ENCODE results near the gene LITAFD. TPM values are rescaled to one million over a fixed set of nuclear protein-coding genes. Genes with fewer than 3 reads are reported as not detected.
"Not testable (repeated sequence)": the region's sequence is repeated elsewhere in the genome, so short reads cannot be mapped to it uniquely, and the experiment has no call there.

The LITAFD gene
- total RNA-seq, 1 donor from 2014 or later, result not detected

- no peak for DNase-seq (ENCODE audit: low spot score)
Measured at GRCh38 chr16:8855972-8856371, 26.2 kb upstream of the LITAFD start.

DNA sequence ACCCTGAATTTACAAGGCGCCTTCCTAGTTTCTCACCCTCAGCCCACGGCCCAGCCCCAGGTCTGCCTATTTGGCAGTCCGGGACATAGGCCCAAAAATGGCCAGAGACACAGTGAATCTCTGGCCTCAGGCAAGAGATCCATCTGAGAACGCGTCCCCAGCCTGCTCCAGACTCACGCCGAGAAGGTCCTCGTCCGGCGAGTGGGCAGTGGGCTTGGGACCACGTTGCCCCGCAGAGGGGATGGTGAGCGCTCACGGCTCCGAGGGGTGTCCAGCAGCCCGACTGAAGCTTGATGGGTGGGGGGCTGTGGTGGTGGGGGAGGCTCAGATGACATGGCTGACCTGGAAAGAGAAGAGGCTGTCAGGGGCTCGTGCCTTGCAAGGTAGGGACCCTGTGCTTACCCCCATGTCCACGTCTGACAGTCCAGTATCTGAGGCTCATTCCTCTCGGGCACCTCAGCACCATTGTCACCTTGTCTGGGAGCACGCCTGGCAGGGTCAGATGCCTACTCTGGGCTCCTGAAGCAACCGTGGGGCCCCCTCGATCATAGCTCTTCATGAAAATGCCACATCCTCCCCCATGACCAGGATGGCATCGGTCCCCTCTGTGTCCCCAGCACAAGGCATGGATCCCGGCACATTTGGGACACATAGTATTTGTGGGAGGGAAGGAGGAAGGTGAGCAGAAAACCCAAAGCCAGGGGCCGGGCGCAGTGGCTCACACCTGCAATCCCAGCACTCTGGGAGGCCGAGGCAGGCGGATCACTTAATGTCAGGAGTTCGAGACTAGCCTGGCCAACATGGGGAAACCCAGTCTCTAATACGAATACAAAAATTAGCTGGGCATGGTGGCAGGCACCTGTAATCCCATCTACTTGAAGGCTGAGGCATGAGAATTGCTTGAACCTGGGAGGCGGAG, 22.9 kb upstream of the LITAFD start:
- no peak for DNase-seq (ENCODE audit: low spot score)

GRCh38 chr16:8859913-8860881, 22.0 kb upstream of the LITAFD start:
- DNase-seq (ENCODE audit: low spot score), result peak; percentile 54

DNA sequence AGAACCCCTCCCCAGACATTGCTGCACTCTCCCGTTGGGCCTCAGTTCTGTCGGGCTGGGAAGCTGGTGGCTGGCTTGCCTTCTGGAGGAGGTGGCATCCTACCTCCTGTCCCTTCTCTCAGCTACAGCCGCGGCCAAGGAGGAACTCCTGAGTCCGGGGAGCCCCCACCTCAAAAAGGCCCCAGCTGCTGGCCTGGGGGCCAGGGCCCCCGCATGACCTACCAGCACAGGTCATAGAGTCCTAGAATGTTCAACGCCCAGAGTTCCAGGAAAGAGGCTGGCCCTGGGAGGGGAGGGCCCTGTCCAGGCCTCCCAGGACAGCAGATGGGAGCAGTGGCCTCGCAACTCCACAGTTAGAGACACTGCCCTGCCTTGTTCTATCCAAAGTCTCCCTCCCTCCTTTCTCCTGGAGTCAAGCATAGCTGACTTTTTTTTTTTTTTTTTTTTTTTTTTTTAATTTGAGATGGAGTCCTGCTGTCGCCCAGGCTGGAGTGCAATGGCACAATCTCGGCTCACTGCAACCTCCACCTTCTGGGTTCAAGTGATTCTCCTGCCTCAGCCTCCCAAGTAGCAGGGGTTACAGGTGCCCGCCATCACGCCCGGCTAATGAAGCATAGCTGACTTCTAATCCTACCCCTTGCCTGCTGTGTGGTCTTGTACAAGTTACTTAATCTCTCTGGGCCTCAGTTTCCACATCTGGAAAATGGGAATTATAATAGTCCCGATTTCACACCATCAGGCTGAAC, 20.4 kb upstream of the LITAFD start:
- DNase-seq (ENCODE audit: low spot score), result no peak

DNA sequence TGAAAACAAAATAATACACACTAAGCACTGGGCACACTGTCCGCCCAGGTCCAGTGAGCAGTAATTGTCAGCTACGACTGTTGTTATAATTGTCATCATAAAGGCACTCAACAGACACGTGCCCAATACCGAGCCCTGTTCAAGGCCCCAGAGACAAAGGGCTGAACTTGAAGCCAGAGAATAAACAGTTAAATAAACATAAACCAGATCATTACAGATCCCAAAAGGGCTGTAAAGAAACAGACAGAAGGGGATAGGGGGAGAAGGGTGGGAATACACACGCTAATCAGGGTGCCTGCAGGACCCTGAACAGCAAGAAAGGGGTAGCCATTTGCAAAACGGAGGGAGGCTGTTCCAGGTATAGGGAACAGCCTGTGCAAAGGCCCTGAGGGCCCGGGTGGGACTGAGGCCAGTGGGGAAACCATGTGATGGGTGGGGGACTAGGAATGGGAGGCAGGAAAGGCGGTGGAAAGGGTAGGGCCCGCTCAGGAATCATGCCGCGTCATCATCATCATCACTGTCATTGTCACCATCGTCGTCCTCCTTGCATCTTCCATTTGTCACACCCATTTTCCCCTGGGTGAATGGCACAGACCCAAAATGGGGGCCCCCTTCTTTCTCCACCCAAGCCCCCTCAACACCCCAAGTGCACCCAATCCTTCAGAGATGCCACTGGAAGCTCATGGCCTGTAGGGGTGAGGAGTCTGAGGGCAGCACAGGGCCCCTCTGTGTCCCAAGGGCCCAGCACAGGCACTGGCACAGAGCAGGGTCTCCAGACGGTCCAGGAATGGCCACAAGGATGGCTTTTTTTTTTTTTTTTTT, 19.6 kb upstream of the LITAFD start:
- no peak for DNase-seq (ENCODE audit: low spot score)

DNA sequence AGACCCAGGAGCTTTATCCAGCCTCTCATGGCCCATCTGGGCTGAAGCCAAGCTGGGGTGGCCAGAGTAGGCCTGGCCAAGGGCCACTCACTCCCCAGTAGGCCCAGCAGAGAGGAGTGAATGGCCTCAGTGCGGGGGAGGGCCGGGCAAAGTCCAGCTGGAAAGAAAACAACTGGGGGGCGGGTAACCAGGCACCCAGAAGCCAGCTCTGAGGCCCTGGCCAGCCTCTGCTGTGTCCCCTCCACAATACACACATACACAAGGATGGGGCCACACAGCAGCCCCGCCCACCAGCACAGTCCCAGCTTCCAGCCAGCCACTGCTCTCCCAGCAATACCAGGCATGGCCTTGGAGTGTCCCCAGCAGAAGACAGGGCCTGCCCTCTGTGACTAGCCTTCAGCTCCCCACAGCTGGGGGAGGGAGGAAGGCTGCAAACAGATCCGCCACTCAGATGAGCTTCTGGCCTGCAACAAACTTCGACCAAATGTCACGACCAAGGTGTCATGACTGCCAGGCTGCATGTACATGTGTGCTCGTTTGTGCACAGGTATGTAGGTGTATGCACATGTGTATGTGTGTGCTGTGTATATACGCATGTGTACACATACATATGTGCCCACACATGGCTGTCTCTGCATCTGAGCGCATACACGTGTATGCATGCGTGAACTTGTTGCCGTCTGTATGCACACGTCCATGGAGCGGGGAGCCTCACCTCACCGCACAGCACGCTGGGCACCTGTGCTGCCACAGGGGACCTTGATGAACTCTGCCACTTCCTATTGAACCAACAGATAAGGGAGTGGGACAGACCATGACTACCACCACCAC, 18.3 kb upstream of the LITAFD start:
- peak; percentile 90 for DNase-seq (ENCODE audit: low spot score)

DNA sequence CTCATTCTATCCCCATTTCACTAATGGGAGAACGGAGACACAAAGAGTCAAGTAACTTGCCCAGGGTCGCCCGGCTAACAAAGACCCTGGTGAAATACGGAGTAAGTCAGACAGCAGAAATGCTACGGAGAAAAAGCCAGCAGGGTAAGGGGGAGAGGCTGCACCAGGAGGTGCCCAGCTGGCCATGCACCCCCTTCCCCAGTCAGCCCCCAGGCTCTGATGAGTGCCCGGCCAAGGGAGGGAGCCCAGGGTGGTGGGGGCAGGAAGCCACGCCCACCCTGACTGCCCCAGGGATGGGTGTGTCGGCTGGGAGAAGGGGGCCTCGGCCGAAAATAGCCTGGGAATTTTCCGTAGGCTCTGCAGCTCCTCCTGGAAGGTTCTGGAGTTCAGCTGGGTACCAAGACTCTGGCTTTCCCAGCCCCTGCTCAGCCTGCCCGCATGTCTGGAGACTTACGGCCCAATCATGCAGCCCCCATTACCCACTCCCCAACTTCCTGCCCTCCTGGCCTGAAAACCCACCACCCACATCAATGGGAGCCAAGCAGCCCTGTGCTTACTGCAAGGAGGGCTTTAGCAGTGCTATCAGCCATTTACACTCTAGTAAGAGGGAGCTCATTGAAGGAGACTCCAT, 17.6 kb upstream of the LITAFD start:
- DNase-seq (ENCODE audit: low spot score), result no peak

DNA sequence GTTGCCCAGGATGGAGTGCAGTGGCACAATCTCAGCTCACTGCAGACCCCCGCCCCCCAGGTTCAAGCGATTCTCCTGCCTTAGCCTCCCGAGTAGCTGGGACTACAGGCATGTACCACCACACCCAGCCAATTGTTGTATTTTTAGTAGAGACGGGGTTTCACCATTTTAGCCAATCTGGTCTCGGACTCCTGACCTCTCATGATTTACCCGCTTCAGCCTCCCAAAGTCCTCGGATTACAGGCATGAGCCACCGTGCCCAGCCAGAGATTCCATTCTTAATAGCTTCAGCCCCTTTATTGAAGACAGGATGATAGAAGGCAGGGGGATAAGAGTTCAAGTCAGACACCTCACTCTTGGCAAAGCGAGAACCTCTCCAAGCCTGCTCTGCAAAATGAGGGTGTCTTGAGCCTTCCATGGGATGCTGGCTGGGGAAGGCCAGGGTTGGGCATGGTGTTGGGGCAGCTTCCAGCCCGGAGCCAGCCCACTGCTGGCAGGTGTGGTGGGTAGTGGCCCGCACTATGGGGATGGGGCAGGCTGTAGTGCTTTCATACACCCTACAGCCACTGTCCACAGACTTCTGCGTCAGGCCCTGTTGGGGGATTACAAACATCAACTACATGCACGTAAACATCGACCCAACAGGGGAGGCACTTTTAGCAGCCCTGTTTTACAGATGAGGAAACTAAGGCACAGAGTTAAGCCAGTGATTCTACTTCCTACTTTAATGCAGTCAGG, 16.8 kb upstream of the LITAFD start:
- DNase-seq (ENCODE audit: low spot score), result no peak

- no peak for DNase-seq (ENCODE audit: low spot score)
Measured at GRCh38 chr16:8866118-8866883, 15.8 kb upstream of the LITAFD start.

DNA sequence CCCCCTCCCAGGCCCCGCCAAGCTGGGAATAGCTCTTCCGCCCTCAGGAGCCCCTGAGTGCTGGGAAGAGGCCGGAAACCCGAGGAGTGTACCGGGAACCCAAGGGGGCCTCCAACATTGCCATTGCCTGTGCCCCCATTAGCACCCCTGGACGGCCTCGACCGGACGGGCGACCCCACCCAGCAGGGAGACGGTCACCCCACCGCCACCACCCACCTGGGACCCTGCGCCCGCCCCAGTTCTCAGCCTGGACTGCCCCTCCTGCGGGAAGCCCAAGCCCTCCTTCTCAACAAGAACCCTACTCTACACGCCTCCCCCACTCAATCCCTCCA, 15.3 kb upstream of the LITAFD start:
- no peak for DNase-seq (ENCODE audit: low spot score)

DNA sequence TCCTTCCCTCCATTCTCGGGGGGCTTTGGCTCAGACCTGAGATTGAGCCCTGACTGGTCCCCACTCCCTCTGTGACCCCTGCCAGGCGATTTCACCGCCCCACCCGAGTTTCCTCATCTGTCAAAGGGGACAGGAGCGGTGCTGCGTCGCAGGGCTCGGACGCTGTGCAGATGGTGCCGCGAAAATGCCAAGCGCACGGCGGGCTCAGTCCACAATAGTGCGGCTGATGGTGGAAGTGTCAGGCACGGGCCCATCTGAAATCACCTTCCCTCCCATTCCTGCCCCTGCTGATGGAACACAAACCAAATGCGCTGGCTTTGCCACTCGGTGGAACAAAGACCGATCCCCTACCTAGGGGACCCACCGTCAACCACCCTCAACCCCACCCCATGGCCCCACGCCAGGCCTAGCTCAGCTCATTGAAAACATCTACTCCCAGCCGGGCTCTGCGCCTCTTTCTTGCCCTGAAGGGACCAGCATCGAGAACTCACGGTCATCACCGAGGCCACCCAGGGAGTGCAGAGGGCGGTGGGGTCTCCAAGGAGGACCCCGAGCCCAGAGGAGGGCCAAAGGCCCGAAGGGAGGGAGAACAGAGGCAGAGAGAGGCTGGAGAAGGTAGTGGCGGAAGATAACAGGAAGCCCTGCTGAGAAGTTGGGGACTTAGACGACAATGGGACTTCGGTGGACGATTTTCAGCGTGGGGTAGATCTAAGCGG, 14.8 kb upstream of the LITAFD start:
- no peak for DNase-seq (ENCODE audit: low spot score)

GRCh38 chr16:8867932-8868415, 14.2 kb upstream of the LITAFD start:
- DNase-seq (ENCODE audit: low spot score), result no peak

GRCh38 chr16:8868416-8869211, 13.5 kb upstream of the LITAFD start, which contains the start of gene CARHSP1:
Gene CARHSP1 (minus strand): TSS chr16:8869006. CDS start chr16:8859328, 9,678 bp downstream.
- peak; percentile 74 for DNase-seq (ENCODE audit: low spot score)

- DNase-seq (ENCODE audit: low spot score), result no peak
Measured at GRCh38 chr16:8869212-8869987, 12.8 kb upstream of the LITAFD start.

DNA sequence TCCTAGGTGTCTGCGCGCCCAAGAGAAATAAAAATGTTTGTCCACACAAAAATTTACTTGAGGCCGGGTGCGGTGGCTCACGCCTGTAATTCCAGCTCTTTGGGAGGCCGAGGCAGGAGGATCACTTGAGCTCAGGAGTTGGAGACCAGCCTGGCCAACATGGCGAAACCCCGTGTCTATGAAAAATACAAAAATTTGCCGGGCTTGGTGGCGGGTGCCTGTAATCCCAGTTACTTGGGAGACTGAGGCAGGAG, 12.2 kb upstream of the LITAFD start:
- DNase-seq (ENCODE audit: low spot score), result not testable (repeated sequence)

DNA sequence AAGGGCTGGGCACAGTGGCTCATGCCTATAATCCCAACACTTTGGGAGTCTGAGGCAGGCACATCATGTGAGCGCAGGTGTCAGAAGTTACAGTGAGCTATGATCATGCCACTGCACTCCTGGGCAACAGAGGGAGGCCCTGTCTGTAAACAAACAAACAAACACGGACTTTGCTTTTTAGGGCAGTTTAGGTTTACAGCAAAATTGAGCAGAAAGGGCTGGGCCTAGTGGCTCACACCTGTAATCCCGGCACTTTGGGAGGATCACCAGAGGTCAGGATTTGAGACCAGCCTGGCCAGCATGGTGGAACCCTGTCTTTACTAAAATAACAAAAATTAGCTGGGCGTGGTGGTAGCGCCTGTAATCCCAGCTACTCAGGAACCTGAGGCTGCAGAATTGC, 10.1 kb upstream of the LITAFD start:
- no peak for DNase-seq (ENCODE audit: low spot score)
